Endothelial cell of umbilical vein (primary cell): ENCODE measurements around the gene SCRN1. TPM values are rescaled to one million over a fixed set of nuclear protein-coding genes. Genes with fewer than 3 reads are reported as not detected.
A peak's percentile ranks its signal among the peaks of the same experiment; 100 is the strongest.

Experiments
- BruUV-seq: library from RNA; stranded (reverse); fragments of 400-500 nt; replicated peaks from 2 replicates; lab custom pipeline; 2021; lab: Mats Ljungman, UMichigan
- CTCF ChIA-PET: fragments of 300-600, 350-600 bp; sonication (Branson Sonifier 250); formaldehyde crosslinking; loops from one replicate; lab custom pipeline; 2021; ENCODE audit warnings: antibody characterized with exemption, inconsistent platforms; lab: Charles Lee
- POLR2A ChIA-PET: fragments of 300-600, 350-600 bp; sonication (Branson Sonifier 250); formaldehyde crosslinking; loops from one replicate; lab custom pipeline; 2021; ENCODE audit warnings: antibody characterized with exemption, inconsistent platforms; lab: Charles Lee
- DNase-seq: peaks from one replicate; pipeline ENCODE4 v3.0.0-alpha.2; 2011; ENCODE audit warnings: low read depth, low spot score
- FAIRE-seq: peaks from 2 replicates; lab custom pipeline; 2011; peaks lifted over from hg19 to GRCh38; lab: Jason Lieb, UNC
- H2AFZ ChIP-seq: 2 replicates; pipeline ENCODE4 v1.6.0; 2012; ENCODE audit warnings: low read depth, low read length, control low read depth, inconsistent platforms
- H3K27ac ChIP-seq: 2 replicates; pipeline ENCODE4 v1.5.1; 2011; ENCODE audit warnings: low read depth, mild to moderate bottlenecking, control low read depth, low read length, moderate library complexity; ENCODE audit not compliant: insufficient read depth
- H3K27me3 ChIP-seq, 2 experiments: 2 replicates each; pipeline versions ENCODE4 v1.6.0 to v1.6.1; 2011; ENCODE audit warnings: low read length in 2 of 2, mixed read lengths in 1 of 2; ENCODE audit not compliant: control insufficient read depth in 2 of 2, insufficient read depth in 2 of 2
- H3K36me3 ChIP-seq, 2 experiments: 2 replicates in 1 of 2; 3 replicates in 1 of 2; pipeline ENCODE4 v1.5.1; 2011; ENCODE audit warnings: low read length in 2 of 2, mild to moderate bottlenecking in 1 of 2, moderate library complexity in 1 of 2; ENCODE audit not compliant: control insufficient read depth in 2 of 2, insufficient read depth in 2 of 2; ENCODE audit errors: extremely low read depth in 1 of 2
- H3K4me1 ChIP-seq: 3 replicates; pipeline ENCODE4 v1.5.1; 2011; ENCODE audit warnings: mild to moderate bottlenecking, low read length; ENCODE audit not compliant: control insufficient read depth, insufficient read depth; ENCODE audit errors: extremely low read depth
- H3K4me2 ChIP-seq: 2 replicates; pipeline ENCODE4 v1.6.1; 2011; ENCODE audit warnings: low read length, control low read depth, mixed read lengths; ENCODE audit not compliant: insufficient read depth
- H3K4me3 ChIP-seq, 3 experiments: fragments of 200-600 bp in 1 of 3; sonication (generic), shearing (Covaris generic) in 1 of 3; replicated peaks in 1 of 3; 2 replicates each; pipeline ENCODE4 v1.5.1; 2011 to 2016; ENCODE audit warnings: control low read depth in 3 of 3, low read length in 3 of 3, mild to moderate bottlenecking in 2 of 3, inconsistent platforms in 1 of 3, low read depth in 1 of 3, moderate library complexity in 1 of 3; ENCODE audit not compliant: insufficient read depth in 1 of 3
- H3K79me2 ChIP-seq: 2 replicates; pipeline ENCODE4 v1.6.0; 2012; ENCODE audit warnings: low read length, inconsistent platforms; ENCODE audit not compliant: control insufficient read depth, insufficient read depth
- H3K9ac ChIP-seq: replicated peaks from 2 replicates; pipeline ENCODE3; 2011; ENCODE audit warnings: low read length, control low read depth; ENCODE audit not compliant: insufficient read depth; ENCODE audit errors: extremely low read depth
- H3K9me1 ChIP-seq: replicated peaks from 3 replicates; pipeline ENCODE4 v1.6.0; 2011; ENCODE audit warnings: mild to moderate bottlenecking, low read length; ENCODE audit not compliant: control insufficient read depth, insufficient read depth; ENCODE audit errors: extremely low read depth
- H3K9me3 ChIP-seq: replicated peaks from 2 replicates; pipeline ENCODE4 v1.5.1; 2012; ENCODE audit warnings: low read length, inconsistent platforms; ENCODE audit not compliant: control insufficient read depth, insufficient read depth
- H4K20me1 ChIP-seq: replicated peaks from 2 replicates; pipeline ENCODE3; 2011; ENCODE audit warnings: mild to moderate bottlenecking, low read length; ENCODE audit not compliant: control insufficient read depth, insufficient read depth; ENCODE audit errors: extremely low read depth
- CTCF ChIP-seq, 2 donors: IDR thresholded peaks; 1 replicate in 1 of 2; 2 replicates in 1 of 2; pipeline ENCODE4 v1.5.1; 2011; ENCODE audit warnings: low read length in 2 of 2, mild to moderate bottlenecking in 2 of 2, moderate library complexity in 2 of 2, control low read depth in 1 of 2, inconsistent platforms in 1 of 2, low read depth in 1 of 2; ENCODE audit not compliant: insufficient read depth in 1 of 2; ENCODE audit errors: extremely low read depth in 1 of 2
- EZH2 ChIP-seq: IDR thresholded peaks from 2 replicates; pipeline ENCODE4 v1.6.1; 2012; ENCODE audit warnings: borderline replicate concordance, low read depth, mild to moderate bottlenecking, moderate library complexity, low read length, inconsistent platforms; ENCODE audit not compliant: severe bottlenecking
- FOS ChIP-seq: IDR thresholded peaks from 2 replicates; pipeline ENCODE4 v1.6.1; 2011; ENCODE audit warnings: mild to moderate bottlenecking, low read length, moderate library complexity, borderline replicate concordance; ENCODE audit not compliant: insufficient read depth
- GATA2 ChIP-seq: IDR thresholded peaks from 2 replicates; pipeline ENCODE4 v1.7.0; 2011; ENCODE audit warnings: low read depth, mild to moderate bottlenecking, moderate library complexity, mixed read lengths, low read length; ENCODE audit not compliant: insufficient read length, insufficient read depth
- JUN ChIP-seq: IDR thresholded peaks from 2 replicates; pipeline ENCODE4 v1.6.1; 2011; ENCODE audit warnings: borderline replicate concordance, low read depth; ENCODE audit not compliant: insufficient read length, insufficient read depth
- MAX ChIP-seq: IDR thresholded peaks from 2 replicates; pipeline ENCODE4 v1.6.1; 2011; ENCODE audit not compliant: insufficient read depth, insufficient read length
- MYC ChIP-seq: IDR thresholded peaks from one replicate; pipeline ENCODE4 v1.6.1; 2011; ENCODE audit warnings: mild to moderate bottlenecking, low read depth, low read length
- POLR2A ChIP-seq: IDR thresholded peaks from 2 replicates; pipeline ENCODE4 v1.6.1; 2012; ENCODE audit warnings: low read depth, mild to moderate bottlenecking, control low read depth, low read length
- POLR2AphosphoS5 ChIP-seq: IDR thresholded peaks from 2 replicates; pipeline ENCODE4 v1.6.1; 2012; ENCODE audit warnings: low read depth, mild to moderate bottlenecking, control low read depth, low read length, moderate library complexity; ENCODE audit not compliant: insufficient read depth
- dilution Hi-C: fragments of 300-500 bp; cut with MboI; formaldehyde crosslinking; loops from one replicate; pipeline ENCODE4 v1.15.0; 2019; ENCODE audit warnings: low sequenced_read_pairs; ENCODE audit not compliant: extremely low pct_ligation_motif_present
- intact Hi-C: fragments of 100-400 bp; cut with micrococcal nuclease; formaldehyde crosslinking; loops from one replicate; pipeline ENCODE4 v1.10.0; 2022
- polyA plus RNA-seq, 4 experiments: library from polyadenylated mRNA; depleted of rRNA in 3 of 4; stranded (reverse) in 3 of 4; unstranded in 1 of 4; fragments of >200 nt; gene quantifications; 2 replicates each; pipeline versions ENCODE4 v1.2.1 to v1.2.3, GENCODE V29; 2011 to 2012; ENCODE audit warnings: missing spikeins in 1 of 4
- total RNA-seq: library from RNA; stranded (reverse); gene quantifications from 2 replicates; pipeline ENCODE4 v1.2.3, GENCODE V29; 2021

SCRN1 gene
- total and polyA plus RNA-seq, 2 donors (not counting 3 experiments of a cell fraction or from before 2014, with no cell fraction given), result 57.0 to 127 TPM

- H3K27ac ChIP-seq, result peak overlapping the region; percentile 33
- BruUV-seq, result no TSS peak
- peaks cover 39% of the 10 kb centered on the region for H3K4me1 ChIP-seq
- TF ChIP-seq MYC (no peak), FOS (no peak), POLR2AphosphoS5 (no peak), EZH2 (no peak), GATA2 (no peak), POLR2A (no peak), MAX (no peak), CTCF (IDR thresholded peaks at IDR 0.05; ENCODE audit: extremely low read depth in 1 of 2, insufficient read depth in 1 of 2, low read depth in 1 of 2, low read length in 2 of 2) (no peak), JUN (no peak)
- peaks cover 14% of the 10 kb centered on the region for H4K20me1 ChIP-seq
- H3K4me2 ChIP-seq, result peak overlapping the region; percentile 80
- no peaks in the 10 kb centered on the region for H3K27me3 ChIP-seq
- H3K36me3 ChIP-seq, result no peaks in the 10 kb centered on the region
- CTCF ChIA-PET, result interaction anchor here (0.7 to 2.0 kb wide), 6 partner anchors 9 to 108 kb away, joined by 3 to 10 read pairs (median 4); no protein-coding TSS in a partner anchor
- H3K9ac ChIP-seq, result peak overlapping the region; percentile 40
- H3K9me3 ChIP-seq, result no peaks in the 10 kb centered on the region
- POLR2A ChIA-PET, result no interaction called here
- peak overlapping the region; percentile 99 for H2AFZ ChIP-seq
- intact Hi-C loops, result loop anchor here (1.0 to 5.0 kb wide), 4 partner anchors 9 to 253 kb away; partner anchors contain the start of genes MTURN and ZNRF2
- H3K4me3 ChIP-seq, result peak overlapping the region; percentile 60 to 100 (median 99)
- DNase-seq, result peak; percentile 75
- FAIRE-seq, result peak; percentile 57
- dilution Hi-C loops, result no loop called here
- H3K9me1 ChIP-seq, result no peaks in the 10 kb centered on the region
- H3K79me2 ChIP-seq, result peaks cover 38% of the 10 kb centered on the region
Observed at GRCh38 chr7:30028749-30029635, 39.4 kb upstream of the SCRN1 start.
